Measurements from ENCODE around the gene PPRC1.

GRCh38 chr10:102170602-102171001 is 37.8 kb downstream of the PPRC1 start:
- TF ChIP-seq, protein P1, sequence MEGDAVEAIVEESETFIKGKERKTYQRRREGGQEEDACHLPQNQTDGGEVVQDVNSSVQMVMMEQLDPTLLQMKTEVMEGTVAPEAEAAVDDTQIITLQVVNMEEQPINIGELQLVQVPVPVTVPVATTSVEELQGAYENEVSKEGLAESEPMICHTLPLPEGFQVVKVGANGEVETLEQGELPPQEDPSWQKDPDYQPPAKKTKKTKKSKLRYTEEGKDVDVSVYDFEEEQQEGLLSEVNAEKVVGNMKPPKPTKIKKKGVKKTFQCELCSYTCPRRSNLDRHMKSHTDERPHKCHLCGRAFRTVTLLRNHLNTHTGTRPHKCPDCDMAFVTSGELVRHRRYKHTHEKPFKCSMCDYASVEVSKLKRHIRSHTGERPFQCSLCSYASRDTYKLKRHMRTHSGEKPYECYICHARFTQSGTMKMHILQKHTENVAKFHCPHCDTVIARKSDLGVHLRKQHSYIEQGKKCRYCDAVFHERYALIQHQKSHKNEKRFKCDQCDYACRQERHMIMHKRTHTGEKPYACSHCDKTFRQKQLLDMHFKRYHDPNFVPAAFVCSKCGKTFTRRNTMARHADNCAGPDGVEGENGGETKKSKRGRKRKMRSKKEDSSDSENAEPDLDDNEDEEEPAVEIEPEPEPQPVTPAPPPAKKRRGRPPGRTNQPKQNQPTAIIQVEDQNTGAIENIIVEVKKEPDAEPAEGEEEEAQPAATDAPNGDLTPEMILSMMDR (IDR thresholded peaks at IDR 0.05; ENCODE audit: borderline replicate concordance, extremely low read depth, low read length, poor library complexity, severe bottlenecking), result no peak
- TF ChIP-seq EZH2 (IDR thresholded peaks at IDR 0.05; ENCODE audit: borderline replicate concordance, low read depth, low read length, severe bottlenecking), result no peak

Measured in DND-41 (cell line).